HEK293 (cell line): Measurements from ENCODE around the gene TDO2.

Experiments used
- HOXC10 ChIP-seq: sonication (generic); formaldehyde crosslinking; IDR thresholded peaks from 2 replicates; pipeline ENCODE4 v1.8.1; 2023; ENCODE audit warnings: mild to moderate bottlenecking, missing genetic modification reagents
- ZBTB1 ChIP-seq: fragments of 450-650 bp; formaldehyde crosslinking; IDR thresholded peaks from 2 replicates; pipeline ENCODE4 v1.5.1; 2016; ENCODE audit warnings: missing biosample characterization, missing genetic modification characterization
- ZNF175 ChIP-seq: fragments of 450-650 bp; formaldehyde crosslinking; IDR thresholded peaks from 2 replicates; pipeline ENCODE4 v1.5.1; 2016; ENCODE audit warnings: missing biosample characterization, missing genetic modification characterization
- ZNF549 ChIP-seq: fragments of 450-650 bp; IDR thresholded peaks from 2 replicates; pipeline ENCODE4 v1.5.1; 2018; ENCODE audit warnings: missing biosample characterization, missing genetic modification characterization, mild to moderate bottlenecking, inconsistent platforms, moderate library complexity
- ZNF654 ChIP-seq: fragments of 450-650 bp; formaldehyde crosslinking; IDR thresholded peaks from 2 replicates; pipeline ENCODE4 v1.5.1; 2016; ENCODE audit warnings: low read depth, missing biosample characterization, missing genetic modification characterization
- TF ChIP-seq, protein P1 (sequence below): fragments of 450-650 bp; formaldehyde crosslinking; IDR thresholded peaks from 2 replicates; pipeline ENCODE4 v1.5.1; 2016; ENCODE audit warnings: missing biosample characterization, missing genetic modification characterization
- TF ChIP-seq, protein P2 (sequence below): fragments of 450-650 bp; formaldehyde crosslinking; IDR thresholded peaks from 2 replicates; pipeline ENCODE4 v1.5.1; 2016; ENCODE audit warnings: missing biosample characterization, missing genetic modification characterization

DNA sequence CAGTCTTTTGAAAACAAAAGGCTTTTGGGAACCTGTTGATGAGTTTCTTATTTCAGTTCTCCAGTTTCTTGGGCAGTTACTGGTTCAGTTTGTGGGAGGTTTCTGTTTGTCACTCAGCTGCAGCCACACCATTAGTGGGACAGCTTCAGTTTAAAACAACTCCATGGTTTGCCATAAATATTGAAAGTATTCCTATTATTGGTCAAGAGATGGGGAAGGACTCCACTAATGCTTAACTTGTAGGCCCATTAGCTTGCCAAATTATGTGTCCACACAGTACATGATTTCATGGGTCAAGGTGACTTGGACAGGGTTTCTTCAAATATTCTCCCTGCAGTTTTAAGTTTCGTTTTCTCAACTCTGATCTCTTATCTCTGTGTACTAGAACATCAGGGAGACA is 21.9 kb upstream of the TDO2 start:
- TF ChIP-seq, protein P1, sequence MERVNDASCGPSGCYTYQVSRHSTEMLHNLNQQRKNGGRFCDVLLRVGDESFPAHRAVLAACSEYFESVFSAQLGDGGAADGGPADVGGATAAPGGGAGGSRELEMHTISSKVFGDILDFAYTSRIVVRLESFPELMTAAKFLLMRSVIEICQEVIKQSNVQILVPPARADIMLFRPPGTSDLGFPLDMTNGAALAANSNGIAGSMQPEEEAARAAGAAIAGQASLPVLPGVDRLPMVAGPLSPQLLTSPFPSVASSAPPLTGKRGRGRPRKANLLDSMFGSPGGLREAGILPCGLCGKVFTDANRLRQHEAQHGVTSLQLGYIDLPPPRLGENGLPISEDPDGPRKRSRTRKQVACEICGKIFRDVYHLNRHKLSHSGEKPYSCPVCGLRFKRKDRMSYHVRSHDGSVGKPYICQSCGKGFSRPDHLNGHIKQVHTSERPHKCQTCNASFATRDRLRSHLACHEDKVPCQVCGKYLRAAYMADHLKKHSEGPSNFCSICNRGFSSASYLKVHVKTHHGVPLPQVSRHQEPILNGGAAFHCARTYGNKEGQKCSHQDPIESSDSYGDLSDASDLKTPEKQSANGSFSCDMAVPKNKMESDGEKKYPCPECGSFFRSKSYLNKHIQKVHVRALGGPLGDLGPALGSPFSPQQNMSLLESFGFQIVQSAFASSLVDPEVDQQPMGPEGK: no peak
- no peak for TF ChIP-seq ZNF175 (tag by site-specific recombination)
- no peak for TF ChIP-seq ZNF654 (tag by site-specific recombination)
- no peak for TF ChIP-seq ZNF549 (tag by site-specific recombination)
- TF ChIP-seq, protein P2, sequence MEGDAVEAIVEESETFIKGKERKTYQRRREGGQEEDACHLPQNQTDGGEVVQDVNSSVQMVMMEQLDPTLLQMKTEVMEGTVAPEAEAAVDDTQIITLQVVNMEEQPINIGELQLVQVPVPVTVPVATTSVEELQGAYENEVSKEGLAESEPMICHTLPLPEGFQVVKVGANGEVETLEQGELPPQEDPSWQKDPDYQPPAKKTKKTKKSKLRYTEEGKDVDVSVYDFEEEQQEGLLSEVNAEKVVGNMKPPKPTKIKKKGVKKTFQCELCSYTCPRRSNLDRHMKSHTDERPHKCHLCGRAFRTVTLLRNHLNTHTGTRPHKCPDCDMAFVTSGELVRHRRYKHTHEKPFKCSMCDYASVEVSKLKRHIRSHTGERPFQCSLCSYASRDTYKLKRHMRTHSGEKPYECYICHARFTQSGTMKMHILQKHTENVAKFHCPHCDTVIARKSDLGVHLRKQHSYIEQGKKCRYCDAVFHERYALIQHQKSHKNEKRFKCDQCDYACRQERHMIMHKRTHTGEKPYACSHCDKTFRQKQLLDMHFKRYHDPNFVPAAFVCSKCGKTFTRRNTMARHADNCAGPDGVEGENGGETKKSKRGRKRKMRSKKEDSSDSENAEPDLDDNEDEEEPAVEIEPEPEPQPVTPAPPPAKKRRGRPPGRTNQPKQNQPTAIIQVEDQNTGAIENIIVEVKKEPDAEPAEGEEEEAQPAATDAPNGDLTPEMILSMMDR (tag by site-specific recombination): no peak
- TF ChIP-seq HOXC10 (CRISPR knock-in tag): no peak
- TF ChIP-seq ZBTB1 (tag by site-specific recombination): no peak
